ELR (cell line): ENCODE measurements around the gene MACROD2.

ENCODE experiments used
- DNase-seq: peaks from one replicate; pipeline ENCODE4 v3.0.0-alpha.2; 2015; ENCODE audit warnings: low read depth

MACROD2 gene

DNA sequence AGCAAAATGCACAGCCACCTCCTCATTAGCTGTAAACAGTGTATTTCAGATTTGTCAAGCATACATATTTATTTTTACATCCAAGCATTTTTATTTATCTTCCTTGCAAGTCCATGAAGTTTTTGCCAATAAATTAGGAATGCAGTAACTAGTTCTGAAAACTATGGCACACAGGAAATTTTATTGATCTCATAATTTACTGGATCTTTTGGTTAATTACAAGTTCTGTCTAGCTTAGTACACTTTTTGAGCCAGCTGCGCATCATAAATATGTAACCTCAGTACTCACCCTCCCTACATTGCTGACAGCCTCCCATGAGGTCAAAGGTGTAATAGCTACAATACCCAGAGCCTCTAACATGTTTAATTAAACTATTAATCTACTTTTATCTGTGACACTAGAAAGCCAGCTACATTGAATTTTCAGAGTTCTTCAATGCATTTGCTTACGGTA is 1679.8 kb downstream of the MACROD2 start:
- DNase-seq = no peak

- DNase-seq = no peak
Observed at GRCh38 chr20:15675813-15676484, 1680.6 kb downstream of the MACROD2 start.

- DNase-seq = no peak
Observed at GRCh38 chr20:15676815-15677214, 1681.5 kb downstream of the MACROD2 start.

DNA sequence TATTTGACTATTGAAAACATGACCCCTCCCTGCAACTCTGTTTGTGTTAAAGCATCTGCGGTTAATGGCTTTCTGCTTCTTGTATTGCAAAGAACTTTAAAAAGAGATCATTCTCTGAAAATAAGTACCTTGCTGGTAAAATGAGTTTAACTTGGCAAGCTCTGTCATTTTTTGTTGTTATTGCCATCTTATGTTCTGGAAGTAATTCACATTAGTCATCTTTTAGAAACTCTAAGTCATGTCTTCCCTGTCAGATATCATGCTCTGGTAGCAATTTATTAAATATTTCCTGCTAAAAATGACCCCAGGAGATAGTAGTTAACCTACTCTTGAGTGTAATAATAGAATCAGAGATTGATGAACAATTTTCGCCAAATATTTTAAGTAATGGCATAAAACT is 1687.4 kb downstream of the MACROD2 start:
- DNase-seq = no peak

DNA sequence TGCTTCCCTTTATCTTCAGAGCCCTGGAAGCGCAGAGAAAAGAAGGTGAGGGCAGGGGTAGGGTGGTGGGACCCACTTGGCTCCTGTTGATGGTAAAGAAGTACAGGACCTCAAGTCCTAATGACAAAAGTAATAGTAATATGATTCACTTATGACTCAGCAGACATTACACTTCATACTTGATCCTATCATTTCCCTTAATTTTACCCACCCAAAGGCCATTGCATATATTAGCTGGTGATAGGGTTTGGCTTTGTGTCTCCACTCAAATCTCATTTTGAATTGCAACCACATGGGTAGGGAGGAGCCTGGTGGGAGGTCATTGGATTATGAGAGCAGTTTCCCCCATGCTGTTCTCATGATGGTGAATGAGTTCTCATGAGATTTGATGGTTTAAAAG is 1697.3 kb downstream of the MACROD2 start:
- no peak for DNase-seq

GRCh38 chr20:15699431-15700146 is 1704.3 kb downstream of the MACROD2 start:
- no peak for DNase-seq

- no peak for DNase-seq
Observed at GRCh38 chr20:15700147-15700765, 1704.9 kb downstream of the MACROD2 start.

- DNase-seq = no peak
Observed at GRCh38 chr20:15702161-15702560, 1706.8 kb downstream of the MACROD2 start.

DNA sequence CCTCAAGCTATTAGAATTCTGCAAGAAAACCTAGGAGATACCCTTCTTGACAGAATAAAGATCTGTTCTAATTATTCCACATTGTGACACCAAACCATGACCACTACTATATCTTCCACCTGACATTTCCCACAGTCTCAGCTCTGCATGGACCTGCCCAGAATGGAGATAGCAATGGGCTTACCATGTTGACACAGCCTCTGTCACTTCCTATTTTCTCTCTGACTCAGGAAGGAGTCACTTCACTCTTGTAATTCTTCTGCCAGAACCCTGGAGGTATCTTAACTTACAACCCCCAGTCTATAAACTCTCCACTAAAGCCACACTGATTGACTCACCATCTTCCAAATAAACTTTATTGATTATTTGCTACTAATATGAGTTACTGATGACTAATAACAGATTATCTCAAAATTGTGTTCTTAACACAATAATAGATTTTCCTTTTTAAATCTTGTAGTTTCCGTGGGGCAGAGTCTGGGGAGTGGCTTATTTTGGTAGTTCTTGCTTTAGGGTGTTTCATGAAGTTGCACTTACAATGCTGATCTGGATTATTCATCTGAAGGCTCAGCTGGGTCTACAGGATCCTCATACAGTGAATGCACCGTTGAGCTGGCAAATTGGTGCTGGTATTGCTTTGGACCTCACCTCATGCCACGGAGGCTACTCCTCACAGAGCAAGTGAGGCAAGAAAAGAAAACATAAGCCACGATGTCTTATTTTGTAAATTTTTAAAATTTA is 1708.0 kb downstream of the MACROD2 start:
- peak; percentile 43 for DNase-seq

DNA sequence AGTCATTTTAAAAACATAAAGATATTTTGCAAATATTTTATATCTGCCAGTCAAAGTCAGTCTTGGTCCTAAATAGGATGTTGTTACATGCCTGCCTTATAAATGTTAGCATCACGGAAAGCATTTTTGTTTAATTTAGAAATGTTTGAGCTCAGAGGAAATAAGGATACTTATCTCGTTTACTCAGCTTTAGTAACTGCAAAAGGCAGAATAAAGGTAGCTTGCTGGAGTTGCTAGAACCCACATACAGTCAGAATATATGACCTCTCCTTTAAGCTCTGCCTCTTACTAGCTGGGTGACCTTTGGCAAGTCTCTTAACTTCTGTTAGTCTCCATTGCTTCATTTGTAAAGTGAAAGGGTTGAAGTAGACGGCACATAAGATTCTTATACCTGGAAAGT is 1710.7 kb downstream of the MACROD2 start:
- no peak for DNase-seq

DNA sequence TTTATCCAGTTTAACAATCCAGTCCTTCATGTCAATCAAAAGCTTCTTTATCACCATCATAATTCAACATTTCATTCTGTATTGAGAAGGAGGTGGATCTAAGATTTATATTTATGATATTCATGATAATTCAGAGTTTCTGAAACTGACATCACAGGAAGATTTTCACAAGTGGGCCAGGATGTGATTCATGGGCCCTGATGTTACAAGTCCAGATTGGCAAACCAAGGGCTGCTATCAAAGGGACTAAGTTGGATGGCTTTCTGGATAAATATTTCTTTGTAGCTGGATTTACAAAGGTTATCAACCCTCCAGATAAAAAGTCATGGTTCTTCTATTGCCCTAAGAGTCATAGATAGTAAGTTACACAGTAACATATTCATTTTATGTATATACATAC is 1711.4 kb downstream of the MACROD2 start:
- no peak for DNase-seq

- peak; percentile 1 for DNase-seq
Observed at GRCh38 chr20:15708984-15709598, 1713.8 kb downstream of the MACROD2 start.

DNA sequence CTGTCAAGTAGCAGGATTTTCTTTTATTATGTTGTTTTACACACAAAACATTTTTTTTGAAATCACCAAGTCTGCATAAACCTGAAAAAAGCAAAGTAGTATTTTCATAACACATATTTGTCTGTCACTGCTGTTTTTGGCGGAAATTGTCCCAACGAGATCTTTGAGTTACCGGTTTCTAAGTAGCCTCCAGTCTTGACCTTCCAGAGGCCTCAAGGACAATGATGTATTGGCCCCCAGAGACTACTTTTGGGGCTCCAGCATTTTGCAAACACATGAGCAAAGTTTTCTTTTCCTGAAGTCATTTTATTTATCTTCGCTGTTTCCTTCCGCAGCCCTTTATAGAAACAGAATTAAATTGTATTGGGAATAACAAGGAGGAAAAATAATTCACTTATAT is 1715.3 kb downstream of the MACROD2 start:
- DNase-seq = no peak

DNA sequence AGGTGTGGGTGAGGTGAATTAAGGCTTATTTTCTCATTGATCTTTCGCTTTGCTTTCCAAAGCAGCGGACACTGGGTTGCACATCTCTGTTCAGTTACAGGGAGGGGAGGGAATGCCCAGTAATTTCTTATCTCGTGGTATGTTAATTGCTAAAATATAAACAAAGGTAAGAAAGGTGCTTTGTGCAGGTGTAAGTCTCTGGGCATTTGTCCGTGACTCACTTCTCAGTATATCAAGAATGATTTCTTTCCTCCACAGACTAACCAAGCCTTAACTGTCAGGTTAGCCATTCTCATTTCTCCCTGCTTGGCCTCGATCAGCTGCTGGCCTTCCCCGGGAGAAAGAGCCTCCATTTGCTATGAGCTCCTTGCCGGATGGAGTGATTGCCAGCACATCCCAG is 1715.9 kb downstream of the MACROD2 start:
- no peak for DNase-seq

GRCh38 chr20:15716256-15716655 is 1720.9 kb downstream of the MACROD2 start:
- no peak for DNase-seq

DNA sequence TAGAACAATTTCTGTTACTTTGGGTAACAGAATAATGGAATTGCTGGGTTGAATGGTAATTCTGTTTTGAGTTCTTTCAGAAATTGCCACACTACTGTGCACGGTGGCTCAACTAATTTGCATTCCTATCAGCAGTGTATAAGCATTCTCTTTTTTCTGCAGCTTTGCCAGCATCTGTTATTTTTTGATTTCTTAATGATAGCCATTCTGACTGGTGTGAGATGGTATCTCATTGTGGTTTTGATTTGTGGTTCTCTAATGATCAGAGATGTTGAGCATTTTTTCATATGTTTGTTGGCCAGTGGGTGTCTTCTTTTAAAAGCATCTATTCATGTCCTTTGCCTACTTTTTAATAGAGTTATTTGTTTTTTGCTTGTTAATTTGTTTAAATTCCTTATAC is 1731.1 kb downstream of the MACROD2 start:
- DNase-seq = no peak

GRCh38 chr20:15734052-15734451 is 1738.7 kb downstream of the MACROD2 start:
- DNase-seq = no peak

- DNase-seq = no peak
Observed at GRCh38 chr20:15739035-15739434, 1743.7 kb downstream of the MACROD2 start.

DNA sequence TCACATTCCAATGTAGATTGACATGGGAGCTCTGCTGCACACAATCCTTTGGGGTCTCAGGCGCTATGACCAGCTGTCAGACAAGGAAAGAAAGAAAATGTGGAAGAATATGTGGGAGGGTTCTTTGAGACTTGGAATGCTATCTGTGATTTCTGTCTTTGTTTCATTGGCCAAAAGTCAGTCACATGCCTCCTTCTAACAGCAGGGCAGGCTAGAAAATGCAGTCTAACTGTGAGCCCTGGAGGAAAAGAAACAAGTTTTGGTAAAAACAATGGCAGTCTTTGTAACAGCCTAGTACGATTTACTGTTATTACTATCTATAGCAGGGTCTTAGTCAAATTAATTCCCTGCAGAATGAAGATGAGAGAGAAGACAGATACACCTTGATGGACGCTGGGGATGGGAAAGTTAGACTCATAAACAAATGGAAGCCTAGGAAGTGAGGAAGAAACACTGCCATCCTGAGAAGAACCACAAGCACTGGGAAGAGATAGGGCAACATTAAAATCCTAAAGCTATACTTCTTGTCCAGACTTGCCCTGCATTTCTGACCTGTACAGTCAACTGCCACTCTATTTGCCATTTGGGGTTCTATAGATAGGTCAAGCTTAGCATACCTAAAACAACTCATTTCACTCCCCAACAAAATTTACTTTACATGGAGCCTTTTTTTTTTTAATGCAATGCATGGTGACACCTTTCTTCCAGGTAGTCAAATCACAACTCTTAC is 1744.9 kb downstream of the MACROD2 start:
- no peak for DNase-seq

DNA sequence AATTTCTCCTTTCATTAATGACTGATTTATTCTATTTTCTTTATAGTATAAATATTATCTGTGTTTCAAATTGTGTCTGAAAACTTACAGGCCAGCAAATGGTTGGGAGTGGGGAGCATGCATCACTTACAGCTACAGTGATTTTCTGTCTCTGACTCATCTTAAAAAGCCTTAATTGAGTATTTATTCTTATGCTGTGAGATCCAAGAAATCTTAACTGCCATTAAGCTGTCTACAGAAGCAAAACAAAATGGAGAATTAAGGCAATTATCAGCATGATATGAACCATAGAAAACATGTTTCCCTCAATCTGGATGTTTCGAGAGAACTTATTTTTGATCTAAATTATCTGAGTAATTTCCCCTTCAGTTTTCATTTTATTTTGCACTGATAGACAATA is 1746.8 kb downstream of the MACROD2 start:
- DNase-seq = no peak

DNA sequence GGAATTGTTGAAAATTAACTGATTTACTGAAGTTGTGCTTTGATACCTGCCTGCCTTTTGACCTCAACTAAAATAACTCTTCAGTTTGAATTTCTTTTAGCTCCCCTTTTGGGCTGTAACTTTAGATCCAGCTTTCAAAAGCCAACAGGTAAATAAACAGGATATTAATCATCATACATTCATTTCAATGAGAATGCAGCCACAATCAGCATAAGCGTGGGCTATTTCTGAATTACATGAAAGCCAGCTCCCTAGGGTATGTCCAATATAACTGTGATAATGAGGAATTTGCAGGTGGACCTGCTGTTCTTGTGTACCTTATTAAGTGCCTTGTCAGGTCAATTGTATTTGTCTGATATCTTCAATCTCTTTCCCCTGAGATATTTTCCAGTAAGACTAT is 1747.3 kb downstream of the MACROD2 start:
- DNase-seq = no peak
